Erythroblast (primary cell): ENCODE results near the gene CAMSAP1.

Experiments used
- GATA1 ChIP-seq: IDR thresholded peaks from 2 replicates; pipeline ENCODE4 v1.6.1; 2011; ENCODE audit warnings: low read depth, mild to moderate bottlenecking, control low read depth, low read length, moderate library complexity
- POLR2A ChIP-seq: IDR thresholded peaks from 2 replicates; pipeline ENCODE4 v1.6.1; 2011; ENCODE audit warnings: mild to moderate bottlenecking, low read length

GRCh38 chr9:135817951-135818717, 89.2 kb downstream of the CAMSAP1 start:
- TF ChIP-seq POLR2A (no peak), GATA1 (no peak)
